ENCODE results near the gene SPATA9. TPM values are rescaled to one million over a fixed set of nuclear protein-coding genes. Genes with fewer than 3 reads are reported as not detected.

Gene SPATA9
- total RNA-seq, 2 donors from 2014 or later: 2.3 TPM; not detected in 1

DNA sequence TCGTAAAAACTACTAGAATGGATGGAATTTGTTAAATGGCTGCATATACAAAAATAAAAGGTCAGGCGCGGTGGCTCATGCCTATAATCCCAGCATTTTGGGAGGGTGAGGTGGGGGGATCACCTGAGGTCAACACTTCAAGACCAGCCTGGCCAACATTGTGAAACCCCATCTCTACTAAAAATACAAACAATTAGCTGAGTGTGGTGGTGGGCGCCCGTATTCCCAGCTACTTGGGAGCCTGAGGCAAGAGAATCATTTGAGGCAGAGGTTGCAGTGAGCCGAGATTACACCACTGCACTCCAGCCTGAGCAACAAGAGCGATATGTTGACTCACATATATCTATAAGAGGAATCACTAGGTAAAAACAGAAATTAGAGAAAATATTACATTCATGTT, 72.2 kb downstream of the SPATA9 start:
- intact Hi-C loops (cut with DNase I): no loop called here
- TF ChIP-seq POLR2A (IDR thresholded peaks at IDR 0.05) (no peak), POLR2AphosphoS5 (IDR thresholded peaks at IDR 0.05) (no peak)
- TF ChIP-seq, protein P1, sequence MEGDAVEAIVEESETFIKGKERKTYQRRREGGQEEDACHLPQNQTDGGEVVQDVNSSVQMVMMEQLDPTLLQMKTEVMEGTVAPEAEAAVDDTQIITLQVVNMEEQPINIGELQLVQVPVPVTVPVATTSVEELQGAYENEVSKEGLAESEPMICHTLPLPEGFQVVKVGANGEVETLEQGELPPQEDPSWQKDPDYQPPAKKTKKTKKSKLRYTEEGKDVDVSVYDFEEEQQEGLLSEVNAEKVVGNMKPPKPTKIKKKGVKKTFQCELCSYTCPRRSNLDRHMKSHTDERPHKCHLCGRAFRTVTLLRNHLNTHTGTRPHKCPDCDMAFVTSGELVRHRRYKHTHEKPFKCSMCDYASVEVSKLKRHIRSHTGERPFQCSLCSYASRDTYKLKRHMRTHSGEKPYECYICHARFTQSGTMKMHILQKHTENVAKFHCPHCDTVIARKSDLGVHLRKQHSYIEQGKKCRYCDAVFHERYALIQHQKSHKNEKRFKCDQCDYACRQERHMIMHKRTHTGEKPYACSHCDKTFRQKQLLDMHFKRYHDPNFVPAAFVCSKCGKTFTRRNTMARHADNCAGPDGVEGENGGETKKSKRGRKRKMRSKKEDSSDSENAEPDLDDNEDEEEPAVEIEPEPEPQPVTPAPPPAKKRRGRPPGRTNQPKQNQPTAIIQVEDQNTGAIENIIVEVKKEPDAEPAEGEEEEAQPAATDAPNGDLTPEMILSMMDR (IDR thresholded peaks at IDR 0.05): no peak
- WGBS: 58% methylated on average over 7 of the region's 7 CpGs
- no peak overlapping the region for H3K4me3 ChIP-seq
- no peaks in the 10 kb centered on the region for H3K36me3 ChIP-seq
- no peak overlapping the region for H3K27ac ChIP-seq
- no peak for DNase-seq (ENCODE audit: low spot score)
- H3K27me3 ChIP-seq (replicated peaks; ENCODE audit: insufficient read depth): no peaks in the 10 kb centered on the region
- H3K4me1 ChIP-seq (replicated peaks): no peaks in the 10 kb centered on the region
- no peaks in the 10 kb centered on the region for H3K9me3 ChIP-seq

DNA sequence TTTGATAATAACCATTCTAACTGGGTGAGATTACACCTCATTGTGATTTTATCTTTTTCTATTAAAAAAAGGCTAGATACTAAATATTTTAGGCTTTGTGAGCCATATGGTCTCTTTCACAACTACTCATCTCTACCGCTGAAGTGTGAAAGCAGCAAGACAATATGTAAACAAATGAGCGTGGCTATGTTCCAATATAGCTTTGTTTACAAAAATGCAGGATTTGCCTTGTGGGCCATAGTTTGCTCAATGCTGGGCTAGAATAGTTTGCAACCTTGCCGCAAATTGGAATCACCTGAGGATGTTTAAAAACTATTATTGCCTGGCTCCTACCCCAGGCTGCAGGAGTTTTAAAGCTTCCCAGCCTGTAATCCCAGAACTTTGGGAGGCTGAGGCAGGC, 73.1 kb downstream of the SPATA9 start:
- WGBS: 31% methylated on average over 3 of the region's 3 CpGs
- Histone ChIP-seq H3K9me3 (no peaks in the 10 kb centered on the region), H3K36me3 (no peaks in the 10 kb centered on the region), H3K27me3 (replicated peaks; ENCODE audit: insufficient read depth) (no peaks in the 10 kb centered on the region), H3K27ac (no peak overlapping the region), H3K4me3 (no peak overlapping the region), H3K4me1 (replicated peaks) (no peaks in the 10 kb centered on the region)
- DNase-seq (ENCODE audit: low spot score): no peak
- intact Hi-C loops (cut with DNase I): no loop called here
- TF ChIP-seq, protein P1 (IDR thresholded peaks at IDR 0.05): no peak
- TF ChIP-seq POLR2AphosphoS5 (IDR thresholded peaks at IDR 0.05) (no peak), POLR2A (IDR thresholded peaks at IDR 0.05) (no peak)

Other genes starting within 250 kb of the SPATA9 start
- 10 to 100 TPM; 44.9 to 73.9 TPM for gene SKIC3, start 128.0 kb downstream of the SPATA9 start, total RNA-seq
- gene ARSK, start 127.9 kb downstream of the SPATA9 start, total RNA-seq: 10 to 100 TPM in 1 of 2 donors, 1 to 10 TPM in 1; 7.3 to 23.3 TPM
- gene GPR150, start 62.9 kb downstream of the SPATA9 start, total RNA-seq: 1 to 10 TPM in 1 of 2 donors, under 1 TPM in 1; 0.51 to 3.0 TPM
- gene RFESD, start 36.2 kb downstream of the SPATA9 start, total RNA-seq: 10 to 100 TPM in 1 of 2 donors, 1 to 10 TPM in 1; 4.0 to 14.8 TPM
- gene RHOBTB3, start 48.3 kb upstream of the SPATA9 start, total RNA-seq: 100 to 1,000 TPM in 1 of 2 donors, 10 to 100 TPM in 1; 87.3 to 134 TPM
- gene GLRX, start 139.7 kb upstream of the SPATA9 start, total RNA-seq: 10 to 100 TPM; 16.6 to 34.8 TPM